Calu3 (cell line): Measurements from ENCODE around the gene SH2D5. TPM values are rescaled to one million over a fixed set of nuclear protein-coding genes. Genes with fewer than 3 reads are reported as not detected.

Experiments
- BruUV-seq: library from RNA; stranded (reverse); fragments of 400-500 nt; replicated peaks from 2 replicates; lab custom pipeline; 2021; lab: Mats Ljungman, UMichigan
- CTCF ChIA-PET: fragments of 300-600 bp; sonication (Branson Sonifier 250); formaldehyde crosslinking; loops from one replicate; lab custom pipeline; 2022; ENCODE audit warnings: antibody characterized with exemption; lab: Charles Lee
- DNase-seq: peaks from one replicate; pipeline ENCODE4 v3.0.0; 2022
- H3K27ac Mint-ChIP-seq: one replicate; pipeline ENCODE4 v1.8.0; 2022; ENCODE audit warnings: mixed read lengths; ENCODE audit not compliant: unreplicated experiment
- H3K27me3 Mint-ChIP-seq: one replicate; pipeline ENCODE4 v1.8.0; 2022; ENCODE audit warnings: mixed read lengths; ENCODE audit not compliant: unreplicated experiment
- H3K36me3 Mint-ChIP-seq: one replicate; pipeline ENCODE4 v1.8.0; 2022; ENCODE audit warnings: mild to moderate bottlenecking, moderate library complexity, mixed read lengths; ENCODE audit not compliant: insufficient read depth, unreplicated experiment
- H3K4me1 Mint-ChIP-seq: one replicate; pipeline ENCODE4 v1.8.0; 2022; ENCODE audit warnings: mild to moderate bottlenecking, low read depth, mixed read lengths; ENCODE audit not compliant: unreplicated experiment
- H3K4me3 Mint-ChIP-seq: one replicate; pipeline ENCODE4 v1.8.0; 2022; ENCODE audit warnings: mild to moderate bottlenecking, low read depth, moderate library complexity, mixed read lengths; ENCODE audit not compliant: unreplicated experiment
- H3K9me3 Mint-ChIP-seq: one replicate; pipeline ENCODE4 v1.8.0; 2022; ENCODE audit warnings: low read depth, mixed read lengths; ENCODE audit not compliant: unreplicated experiment
- CTCF ChIP-seq: fragments of 200-600 bp; IDR thresholded peaks from one replicate; pipeline ENCODE4 v1.8.0; 2022; ENCODE audit warnings: antibody characterized with exemption; ENCODE audit not compliant: unreplicated experiment
- intact Hi-C: fragments of 100-400 bp; cut with micrococcal nuclease; formaldehyde crosslinking; loops from one replicate; pipeline ENCODE4 v1.10.0; 2022; ENCODE audit not compliant: unreplicated experiment
- total RNA-seq: library from RNA; stranded (reverse); gene quantifications from 2 replicates; pipeline ENCODE4 v1.2.3, GENCODE V29; 2022

SH2D5 gene
- total RNA-seq, 1 experiment from 2014 or later, result 2.7 TPM

GRCh38 chr1:20725189-20726117 lies 7.0 kb downstream of the SH2D5 start:
- H3K4me1 Mint-ChIP-seq, result peaks cover 6% of the 10 kb centered on the region
- H3K27me3 Mint-ChIP-seq, result peaks cover 21% of the 10 kb centered on the region
- intact Hi-C loops, result no loop called here
- no peaks in the 10 kb centered on the region for H3K36me3 Mint-ChIP-seq
- BruUV-seq, result no TSS peak
- H3K9me3 Mint-ChIP-seq, result no peaks in the 10 kb centered on the region
- no peak for TF ChIP-seq CTCF
- no peak overlapping the region for H3K4me3 Mint-ChIP-seq
- no peak overlapping the region for H3K27ac Mint-ChIP-seq
- CTCF ChIA-PET, result interaction anchor here (0.6 kb wide), 1 partner anchor 36 kb away, joined by 3 read pairs; no protein-coding TSS in a partner anchor
- DNase-seq, result no peak

GRCh38 chr1:20724364-20725188 lies 7.9 kb downstream of the SH2D5 start:
- H3K9me3 Mint-ChIP-seq, result no peaks in the 10 kb centered on the region
- no peak overlapping the region for H3K4me3 Mint-ChIP-seq
- peaks cover 12% of the 10 kb centered on the region for H3K27me3 Mint-ChIP-seq
- no peak overlapping the region for H3K27ac Mint-ChIP-seq
- H3K4me1 Mint-ChIP-seq, result peaks cover 6% of the 10 kb centered on the region
- intact Hi-C loops, result no loop called here
- CTCF ChIA-PET, result no interaction called here
- no peak for DNase-seq
- no peak for TF ChIP-seq CTCF
- H3K36me3 Mint-ChIP-seq, result no peaks in the 10 kb centered on the region
- no TSS peak for BruUV-seq

GRCh38 chr1:20723537-20724363 lies 8.8 kb downstream of the SH2D5 start:
- peaks cover 12% of the 10 kb centered on the region for H3K27me3 Mint-ChIP-seq
- no peak for DNase-seq
- H3K36me3 Mint-ChIP-seq, result peaks cover 2% of the 10 kb centered on the region
- H3K9me3 Mint-ChIP-seq, result no peaks in the 10 kb centered on the region
- no peak overlapping the region for H3K4me3 Mint-ChIP-seq
- CTCF ChIA-PET, result no interaction called here
- no peak for TF ChIP-seq CTCF
- intact Hi-C loops, result no loop called here
- peaks cover 6% of the 10 kb centered on the region for H3K4me1 Mint-ChIP-seq
- no TSS peak for BruUV-seq
- H3K27ac Mint-ChIP-seq, result no peak overlapping the region

- H3K27ac Mint-ChIP-seq, result no peak overlapping the region
- peaks cover 3% of the 10 kb centered on the region for H3K4me1 Mint-ChIP-seq
- peaks cover 12% of the 10 kb centered on the region for H3K27me3 Mint-ChIP-seq
- DNase-seq, result no peak
- H3K36me3 Mint-ChIP-seq, result peaks cover 6% of the 10 kb centered on the region
- H3K9me3 Mint-ChIP-seq, result no peaks in the 10 kb centered on the region
- intact Hi-C loops, result no loop called here
- H3K4me3 Mint-ChIP-seq, result no peak overlapping the region
- BruUV-seq, result no TSS peak
- CTCF ChIA-PET, result no interaction called here
- no peak for TF ChIP-seq CTCF
These were observed 9.4 kb downstream of the SH2D5 start for GRCh38 chr1:20723159-20723536.
